Brain microvascular endothelial cell (primary cell): ENCODE measurements around the gene GOLGA8M.
"Not testable (repeated sequence)": the region's sequence is repeated elsewhere in the genome, so short reads cannot be mapped to it uniquely, and the experiment has no call there.

Experiments used
- DNase-seq: peaks from one replicate; pipeline ENCODE4 v3.0.0-alpha.2; 2020
- H3K27ac ChIP-seq: fragments of 250-450 bp; sonication (Bioruptor Pico); 2 replicates; pipeline ENCODE4 v1.5.1; 2020; ENCODE audit warnings: mild to moderate bottlenecking, moderate library complexity
- H3K27me3 ChIP-seq: fragments of 250-450 bp; sonication (Bioruptor Pico); replicated peaks from 2 replicates; pipeline ENCODE4 v1.5.1; 2020; ENCODE audit warnings: mild to moderate bottlenecking
- H3K36me3 ChIP-seq: fragments of 250-450 bp; sonication (Bioruptor Pico); replicated peaks from 2 replicates; pipeline ENCODE4 v1.5.1; 2020; ENCODE audit warnings: mild to moderate bottlenecking
- H3K4me3 ChIP-seq: 2 replicates; pipeline ENCODE4 v1.5.1; 2011; ENCODE audit warnings: low read depth, mild to moderate bottlenecking, control low read depth, low read length, moderate library complexity
- in situ Hi-C: cut with HindIII; loops from 2 replicates; pipeline ENCODE4 v1.10.0; 2017; ENCODE audit warnings: low sequenced_read_pairs, low pct_ligation_motif_present

Gene GOLGA8M

GRCh38 chr15:28703927-28704326 lies 8.3 kb downstream of the GOLGA8M start:
- H3K36me3 ChIP-seq, in situ Hi-C loops, H3K27ac ChIP-seq, H3K27me3 ChIP-seq, DNase-seq, H3K4me3 ChIP-seq: not testable (repeated sequence)

- H3K27ac ChIP-seq, H3K4me3 ChIP-seq, in situ Hi-C loops, H3K27me3 ChIP-seq, H3K36me3 ChIP-seq, DNase-seq: not testable (repeated sequence)
Observed at GRCh38 chr15:28702427-28702826, 9.8 kb downstream of the GOLGA8M start.

GRCh38 chr15:28694006-28694751 lies 18.0 kb downstream of the GOLGA8M start:
- in situ Hi-C loops, DNase-seq, H3K27ac ChIP-seq, H3K4me3 ChIP-seq, H3K36me3 ChIP-seq, H3K27me3 ChIP-seq: not testable (repeated sequence)

GRCh38 chr15:28693021-28693420 lies 19.2 kb downstream of the GOLGA8M start:
- H3K4me3 ChIP-seq, H3K36me3 ChIP-seq, in situ Hi-C loops, H3K27ac ChIP-seq, DNase-seq, H3K27me3 ChIP-seq: not testable (repeated sequence)

DNA sequence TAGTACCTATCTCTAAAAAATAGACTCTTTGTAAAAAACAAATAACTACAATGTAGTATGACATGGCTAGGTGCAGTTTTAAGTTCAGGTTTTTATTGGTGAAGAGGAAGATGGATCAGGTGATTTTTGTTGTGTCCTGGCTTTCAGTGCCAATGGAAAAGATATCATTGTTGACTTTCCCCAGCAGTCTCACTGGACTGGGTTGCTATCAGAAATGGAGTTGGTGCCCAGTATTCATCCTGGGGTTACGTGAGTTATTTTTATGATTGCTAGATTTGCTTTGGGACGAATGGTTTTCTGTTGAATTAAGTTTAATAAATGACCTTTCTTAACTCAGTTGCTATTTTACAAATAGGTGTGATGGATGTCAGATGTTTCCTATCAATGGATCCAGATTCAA lies 38.7 kb downstream of the GOLGA8M start:
- H3K36me3 ChIP-seq, H3K27me3 ChIP-seq, in situ Hi-C loops, H3K27ac ChIP-seq, DNase-seq, H3K4me3 ChIP-seq: not testable (repeated sequence)

GRCh38 chr15:28672122-28672521 lies 40.1 kb downstream of the GOLGA8M start:
- H3K27me3 ChIP-seq, in situ Hi-C loops, H3K36me3 ChIP-seq, DNase-seq, H3K27ac ChIP-seq, H3K4me3 ChIP-seq: not testable (repeated sequence)

DNA sequence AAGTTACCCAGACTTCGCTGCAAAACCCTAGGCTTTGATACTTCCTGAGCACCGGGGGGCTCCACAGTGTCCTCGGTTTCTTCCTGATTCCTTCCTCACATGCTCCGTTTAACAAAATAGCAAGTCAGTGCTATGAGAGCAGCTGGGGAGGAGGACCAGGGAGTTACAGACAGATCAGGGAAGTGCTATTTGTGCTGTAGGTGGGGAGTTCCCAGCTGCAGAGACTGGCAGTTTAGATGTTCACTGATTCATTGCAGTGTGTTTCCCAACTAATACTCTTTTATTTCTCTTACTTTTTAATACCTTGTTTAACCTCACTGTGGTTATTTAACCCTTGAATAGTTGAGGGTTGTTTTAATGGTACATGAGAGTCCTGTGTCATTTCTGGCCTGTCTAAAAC lies 45.8 kb downstream of the GOLGA8M start:
- in situ Hi-C loops, H3K27me3 ChIP-seq, DNase-seq, H3K27ac ChIP-seq, H3K4me3 ChIP-seq, H3K36me3 ChIP-seq: not testable (repeated sequence)

- DNase-seq, H3K27ac ChIP-seq, in situ Hi-C loops, H3K36me3 ChIP-seq, H3K27me3 ChIP-seq, H3K4me3 ChIP-seq: not testable (repeated sequence)
Observed at GRCh38 chr15:28664575-28664974, 47.6 kb downstream of the GOLGA8M start.

DNA sequence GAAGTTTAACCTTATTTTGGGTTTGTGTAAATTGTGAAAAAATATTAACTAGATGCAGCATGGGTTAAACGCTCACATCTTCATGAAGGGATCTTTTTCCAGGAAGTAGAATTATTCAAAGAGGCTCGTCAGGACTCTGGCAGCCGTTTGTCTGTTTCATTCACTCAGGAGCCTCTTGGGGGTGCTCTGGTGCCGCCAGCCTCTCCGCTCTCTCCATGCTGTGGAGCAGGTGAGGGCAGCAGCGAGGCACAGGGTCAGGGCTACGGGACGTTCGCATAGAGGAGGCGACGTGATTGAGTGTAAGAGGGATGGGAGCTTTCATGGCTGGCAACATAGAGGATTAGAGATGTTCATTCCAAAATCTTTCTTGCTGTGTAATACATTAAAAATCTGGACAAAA lies 48.5 kb downstream of the GOLGA8M start:
- not testable (repeated sequence) for DNase-seq

GRCh38 chr15:28660750-28661149 lies 51.5 kb downstream of the GOLGA8M start:
- H3K36me3 ChIP-seq, in situ Hi-C loops, H3K4me3 ChIP-seq, DNase-seq, H3K27ac ChIP-seq, H3K27me3 ChIP-seq: not testable (repeated sequence)

More for the DNA sequence above, 48.5 kb downstream of the GOLGA8M start:
- H3K36me3 ChIP-seq, H3K27me3 ChIP-seq, H3K27ac ChIP-seq, in situ Hi-C loops, H3K4me3 ChIP-seq: not testable (repeated sequence)

GRCh38 chr15:28656018-28656360 lies 56.2 kb downstream of the GOLGA8M start:
- DNase-seq, in situ Hi-C loops, H3K27ac ChIP-seq, H3K36me3 ChIP-seq, H3K27me3 ChIP-seq, H3K4me3 ChIP-seq: not testable (repeated sequence)

DNA sequence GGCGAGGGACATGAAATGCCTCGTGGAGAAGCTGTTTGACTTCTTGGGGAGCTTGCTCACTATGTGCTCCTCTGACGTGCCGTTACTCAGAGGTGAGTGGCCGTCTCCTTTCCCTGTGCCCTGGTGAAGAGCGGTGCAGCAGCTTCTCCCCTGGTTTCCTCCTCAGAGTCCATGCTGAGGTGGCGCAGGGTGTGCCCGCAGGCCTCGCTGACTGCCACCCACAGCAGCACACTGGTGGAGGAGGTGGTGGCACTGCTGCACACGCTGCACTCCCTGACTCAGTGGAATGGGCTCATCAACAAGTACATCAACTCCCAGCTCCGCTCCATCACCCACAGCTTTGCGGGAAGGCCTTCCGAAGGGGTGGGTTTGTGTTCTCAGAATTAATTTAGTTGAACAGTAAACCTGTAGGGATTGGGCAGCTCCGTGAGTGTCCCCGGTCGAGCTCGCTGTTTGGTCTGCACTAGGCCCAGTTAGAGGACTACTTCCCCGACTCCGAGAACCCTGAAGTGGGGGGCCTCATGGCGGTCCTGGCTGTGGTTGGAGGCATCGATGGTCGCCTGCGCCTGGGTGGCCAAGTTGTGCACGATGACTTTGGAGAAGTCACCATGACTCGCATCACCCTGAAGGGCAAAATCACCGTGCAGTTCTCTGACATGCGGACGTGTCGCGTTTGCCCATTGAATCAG lies 56.7 kb downstream of the GOLGA8M start:
- in situ Hi-C loops, DNase-seq, H3K27ac ChIP-seq, H3K4me3 ChIP-seq, H3K36me3 ChIP-seq, H3K27me3 ChIP-seq: not testable (repeated sequence)

DNA sequence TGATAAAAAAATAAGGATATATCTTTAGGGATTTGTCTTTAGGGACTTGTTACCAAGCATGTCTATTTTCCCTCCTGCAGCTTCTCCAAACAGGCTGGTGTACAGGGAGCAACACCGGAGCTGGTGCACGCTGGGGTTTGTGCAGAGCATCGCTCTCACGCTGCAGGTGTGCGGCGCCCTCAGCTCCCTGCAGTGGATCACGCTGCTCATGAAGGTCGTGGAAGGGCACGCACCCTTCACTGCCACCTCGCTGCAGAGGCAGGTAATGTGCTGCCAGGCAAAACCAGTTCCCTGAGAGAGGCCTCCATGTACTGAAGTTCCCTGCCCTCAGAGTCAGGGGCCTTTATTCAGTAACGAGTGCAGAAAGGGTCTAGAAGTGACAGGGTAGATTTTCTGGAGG lies 58.0 kb downstream of the GOLGA8M start:
- H3K27me3 ChIP-seq, H3K4me3 ChIP-seq, in situ Hi-C loops, DNase-seq, H3K36me3 ChIP-seq, H3K27ac ChIP-seq: not testable (repeated sequence)

DNA sequence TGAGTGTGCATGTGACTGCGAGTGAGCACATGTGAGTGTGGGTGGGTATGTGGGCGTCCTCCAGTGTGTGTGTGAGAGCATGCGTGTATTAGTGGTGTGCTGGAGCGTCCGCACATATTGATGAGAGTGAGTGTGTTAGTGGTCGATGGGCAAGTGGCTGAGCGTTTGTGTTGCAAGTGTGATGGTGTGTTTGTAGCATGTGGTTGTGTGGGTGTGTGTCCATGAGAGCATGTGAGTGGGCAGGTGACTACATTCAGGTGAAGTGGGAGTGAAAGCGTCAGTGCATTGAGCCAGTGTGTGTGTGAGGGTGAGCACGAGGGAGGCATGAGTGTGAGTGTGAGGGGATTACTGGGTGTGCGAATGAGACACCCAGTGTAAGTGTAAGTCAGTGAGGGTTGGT lies 59.7 kb downstream of the GOLGA8M start:
- in situ Hi-C loops, H3K4me3 ChIP-seq, H3K27ac ChIP-seq, DNase-seq, H3K36me3 ChIP-seq, H3K27me3 ChIP-seq: not testable (repeated sequence)
